SU-DHL-6 (cell line): ENCODE results near the gene LRRTM3.

ENCODE experiments used
- H2AFZ ChIP-seq: fragments of 200-600 bp; sonication (generic); 2 replicates; pipeline ENCODE4 v1.6.1; 2014; ENCODE audit warnings: low read depth, mild to moderate bottlenecking, moderate library complexity, mixed read lengths, antibody characterized with exemption, low read length; ENCODE audit not compliant: severe bottlenecking
- H3F3A ChIP-seq: fragments of 200-600 bp; shearing (Covaris generic); 2 replicates; pipeline ENCODE4 v1.6.0; 2016; ENCODE audit warnings: antibody characterized with exemption, mild to moderate bottlenecking; ENCODE audit not compliant: insufficient read depth
- H3K27ac ChIP-seq: fragments of 200-600 bp; sonication (generic); 2 replicates; pipeline ENCODE4 v1.5.1; 2016; ENCODE audit warnings: low read depth, mild to moderate bottlenecking, low read length, moderate library complexity, mixed read lengths
- H3K27me3 ChIP-seq: fragments of 200-600 bp; sonication (generic), shearing (Covaris generic); 2 replicates; pipeline ENCODE4 v1.6.0; 2014; ENCODE audit warnings: mild to moderate bottlenecking, low read length
- H3K36me3 ChIP-seq: fragments of 200-600 bp; sonication (generic); 2 replicates; pipeline ENCODE4 v1.6.1; 2014; ENCODE audit warnings: mild to moderate bottlenecking, low read length, mixed read lengths
- H3K4me2 ChIP-seq: fragments of 300-600, 200-600 bp; shearing (Covaris generic), sonication (generic); 2 replicates; pipeline ENCODE4 v1.6.0; 2014; ENCODE audit warnings: low read length, low read depth, mild to moderate bottlenecking; ENCODE audit not compliant: poor library complexity, severe bottlenecking
- H3K4me3 ChIP-seq: fragments of 200-600 bp; sonication (generic); 2 replicates; pipeline ENCODE4 v1.5.1; 2014; ENCODE audit warnings: antibody characterized with exemption, low read length, mild to moderate bottlenecking, mixed read lengths; ENCODE audit not compliant: insufficient read depth, poor library complexity, severe bottlenecking
- H3K79me2 ChIP-seq: fragments of 200-600 bp; sonication (generic); 2 replicates; pipeline ENCODE4 v1.6.1; 2014; ENCODE audit warnings: mild to moderate bottlenecking, low read length, moderate library complexity; ENCODE audit not compliant: insufficient read depth
- H3K9ac ChIP-seq: fragments of 200-600 bp; sonication (generic); 2 replicates; pipeline ENCODE4 v1.7.0; 2014; ENCODE audit warnings: mild to moderate bottlenecking, low read length
- H3K9me2 ChIP-seq: fragments of 200-600 bp; sonication (generic); replicated peaks from 2 replicates; pipeline ENCODE4 v1.6.1; 2014; ENCODE audit warnings: low read length; ENCODE audit not compliant: insufficient read depth
- H3K9me3 ChIP-seq: fragments of 200-600 bp; sonication (generic); 2 replicates; pipeline ENCODE4 v1.6.1; 2014; ENCODE audit warnings: low read length, mixed read lengths; ENCODE audit not compliant: insufficient read depth
- H4K20me1 ChIP-seq: fragments of 200-600 bp; sonication (generic); 2 replicates; pipeline ENCODE4 v1.6.1; 2014; ENCODE audit warnings: low read depth, mild to moderate bottlenecking, antibody characterized with exemption, low read length, moderate library complexity, mixed read lengths
- EZH2phosphoT487 ChIP-seq: fragments of 200-600 bp; sonication (generic), shearing (Covaris generic); conservative IDR thresholded peaks from 2 replicates; pipeline ENCODE4 v1.6.1; 2018; ENCODE audit warnings: mild to moderate bottlenecking, antibody characterized with exemption, low read length, moderate library complexity, mixed read lengths
- TF ChIP-seq, protein P1 (sequence below): fragments of 200-600 bp; sonication (generic); IDR thresholded peaks from one replicate; pipeline ENCODE4 v1.5.1; 2017; ENCODE audit warnings: antibody characterized with exemption, mild to moderate bottlenecking, low read length, moderate library complexity; ENCODE audit not compliant: insufficient read depth, poor library complexity, severe bottlenecking

The LRRTM3 gene

GRCh38 chr10:67033878-67034277 is 108.0 kb downstream of the LRRTM3 start:
- Histone ChIP-seq H3K27ac (no peak overlapping the region), H3K36me3 (no peaks in the 10 kb centered on the region), H3F3A (no peaks in the 10 kb centered on the region), H3K4me3 (no peak overlapping the region), H3K4me2 (no peak overlapping the region), H2AFZ (no peak overlapping the region), H3K79me2 (no peaks in the 10 kb centered on the region), H4K20me1 (no peaks in the 10 kb centered on the region), H3K27me3 (no peaks in the 10 kb centered on the region), H3K9ac (no peak overlapping the region), H3K9me2 (no peaks in the 10 kb centered on the region), H3K9me3 (no peaks in the 10 kb centered on the region)
- TF ChIP-seq, protein P1, sequence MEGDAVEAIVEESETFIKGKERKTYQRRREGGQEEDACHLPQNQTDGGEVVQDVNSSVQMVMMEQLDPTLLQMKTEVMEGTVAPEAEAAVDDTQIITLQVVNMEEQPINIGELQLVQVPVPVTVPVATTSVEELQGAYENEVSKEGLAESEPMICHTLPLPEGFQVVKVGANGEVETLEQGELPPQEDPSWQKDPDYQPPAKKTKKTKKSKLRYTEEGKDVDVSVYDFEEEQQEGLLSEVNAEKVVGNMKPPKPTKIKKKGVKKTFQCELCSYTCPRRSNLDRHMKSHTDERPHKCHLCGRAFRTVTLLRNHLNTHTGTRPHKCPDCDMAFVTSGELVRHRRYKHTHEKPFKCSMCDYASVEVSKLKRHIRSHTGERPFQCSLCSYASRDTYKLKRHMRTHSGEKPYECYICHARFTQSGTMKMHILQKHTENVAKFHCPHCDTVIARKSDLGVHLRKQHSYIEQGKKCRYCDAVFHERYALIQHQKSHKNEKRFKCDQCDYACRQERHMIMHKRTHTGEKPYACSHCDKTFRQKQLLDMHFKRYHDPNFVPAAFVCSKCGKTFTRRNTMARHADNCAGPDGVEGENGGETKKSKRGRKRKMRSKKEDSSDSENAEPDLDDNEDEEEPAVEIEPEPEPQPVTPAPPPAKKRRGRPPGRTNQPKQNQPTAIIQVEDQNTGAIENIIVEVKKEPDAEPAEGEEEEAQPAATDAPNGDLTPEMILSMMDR = no peak
- TF ChIP-seq EZH2phosphoT487 = no peak

DNA sequence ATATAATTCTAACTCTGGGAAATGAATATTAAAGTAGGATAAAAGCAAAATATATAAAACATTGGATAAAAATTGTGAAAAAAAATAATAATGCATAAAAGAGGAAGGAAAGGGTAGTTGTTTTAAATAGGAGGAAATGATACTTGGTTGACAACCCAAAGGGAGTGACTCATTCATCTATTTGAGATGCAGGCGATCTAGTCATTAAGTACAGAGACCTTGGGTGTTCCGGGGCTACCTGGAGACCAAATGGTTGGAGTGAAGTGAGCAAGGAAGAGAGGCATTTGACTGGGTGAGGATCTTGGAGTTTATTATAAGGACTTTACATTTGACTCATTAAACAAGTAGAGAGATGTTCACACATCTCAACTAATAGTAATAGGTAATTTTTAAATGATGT is 111.0 kb downstream of the LRRTM3 start:
- TF ChIP-seq, protein P1 = no peak
- TF ChIP-seq EZH2phosphoT487 = no peak
- Histone ChIP-seq H3K27ac (no peak overlapping the region), H3K36me3 (no peaks in the 10 kb centered on the region), H2AFZ (no peak overlapping the region), H3K4me2 (no peak overlapping the region), H4K20me1 (no peaks in the 10 kb centered on the region), H3K9me3 (no peaks in the 10 kb centered on the region), H3K27me3 (no peaks in the 10 kb centered on the region), H3K9me2 (no peaks in the 10 kb centered on the region), H3K4me3 (no peak overlapping the region), H3F3A (no peaks in the 10 kb centered on the region), H3K9ac (no peak overlapping the region), H3K79me2 (no peaks in the 10 kb centered on the region)

- H3K27ac ChIP-seq = no peak overlapping the region
- no peaks in the 10 kb centered on the region for H3K27me3 ChIP-seq
- no peaks in the 10 kb centered on the region for H3F3A ChIP-seq
- H3K4me2 ChIP-seq = no peak overlapping the region
- no peak overlapping the region for H3K9ac ChIP-seq
- no peaks in the 10 kb centered on the region for H3K36me3 ChIP-seq
- H3K9me2 ChIP-seq = no peaks in the 10 kb centered on the region
- H3K9me3 ChIP-seq = no peaks in the 10 kb centered on the region
- H3K79me2 ChIP-seq = no peaks in the 10 kb centered on the region
- no peak overlapping the region for H3K4me3 ChIP-seq
- TF ChIP-seq EZH2phosphoT487 = no peak
- TF ChIP-seq, protein P1 = no peak
- no peaks in the 10 kb centered on the region for H4K20me1 ChIP-seq
- H2AFZ ChIP-seq = no peak overlapping the region
These were observed 117.2 kb downstream of the LRRTM3 start for GRCh38 chr10:67043041-67043440.
